CD4-positive, alpha-beta T cell (primary cell): Measurements from ENCODE around the gene VWA8. TPM values are rescaled to one million over a fixed set of nuclear protein-coding genes. Genes with fewer than 3 reads are reported as not detected.

Experiments used
- ATAC-seq: fragments of 200-7000 bp; cut with Tn5 transposase; one replicate; pipeline ENCODE4 v1.10.0; 2022; ENCODE audit warnings: mild to moderate bottlenecking; ENCODE audit not compliant: poor library complexity
- CTCF ChIA-PET: fragments of 350-600 bp; sonication (Branson Sonifier 250); formaldehyde crosslinking; loops from one replicate; lab custom pipeline; 2021; ENCODE audit warnings: antibody characterized with exemption, inconsistent platforms; lab: Charles Lee
- POLR2A ChIA-PET: fragments of 350-600 bp; sonication (Branson Sonifier 250); formaldehyde crosslinking; loops from one replicate; lab custom pipeline; 2021; ENCODE audit warnings: antibody characterized with exemption, inconsistent platforms; lab: Charles Lee
- DNase-seq, 14 experiments: peaks; one replicate each; pipeline ENCODE4 v3.0.0-alpha.2; 2013 to 2020; ENCODE audit warnings: mixed read lengths in 2 of 14
- H3K27ac ChIP-seq, 2 donors: one replicate each; pipeline versions ENCODE4 v1.5.1 to v1.7.0; 2013; ENCODE audit warnings: low read length in 2 of 2, low read depth in 1 of 2, mild to moderate bottlenecking in 1 of 2
- H3K27me3 ChIP-seq, 2 experiments: 1 replicate in 1 of 2; 2 replicates in 1 of 2; pipeline versions ENCODE4 v1.6.1 to v1.7.0; 2013; ENCODE audit warnings: low read length in 2 of 2, control low read depth in 1 of 2, mild to moderate bottlenecking in 1 of 2, moderate library complexity in 1 of 2; ENCODE audit not compliant: insufficient read depth in 2 of 2, control insufficient read depth in 1 of 2
- H3K36me3 ChIP-seq: one replicate; pipeline ENCODE4 v1.6.1; 2013; ENCODE audit warnings: low read length, control low read depth; ENCODE audit not compliant: insufficient read depth
- H3K4me1 ChIP-seq: one replicate; pipeline ENCODE4 v1.6.1; 2013; ENCODE audit warnings: low read length, control low read depth; ENCODE audit not compliant: insufficient read depth
- H3K4me3 ChIP-seq: one replicate; pipeline ENCODE4 v1.5.1; 2013; ENCODE audit warnings: mild to moderate bottlenecking, low read length, moderate library complexity
- H3K9me3 ChIP-seq, 2 experiments: 1 replicate in 1 of 2; 2 replicates in 1 of 2; pipeline versions ENCODE4 v1.6.1 to v1.7.0; 2013; ENCODE audit warnings: low read length in 2 of 2, mild to moderate bottlenecking in 2 of 2, control low read depth in 1 of 2, moderate library complexity in 1 of 2; ENCODE audit not compliant: control insufficient read depth in 1 of 2, insufficient read depth in 1 of 2
- H3K27ac Mint-ChIP-seq: one replicate; pipeline ENCODE4 v1.8.0; 2020; ENCODE audit warnings: mixed read lengths
- H3K27me3 Mint-ChIP-seq: one replicate; pipeline ENCODE4 v1.8.0; 2021; ENCODE audit warnings: mixed read lengths
- H3K36me3 Mint-ChIP-seq: one replicate; pipeline ENCODE4 v1.8.0; 2021; ENCODE audit warnings: low read depth, mixed read lengths
- H3K4me1 Mint-ChIP-seq: one replicate; pipeline ENCODE4 v1.8.0; 2021; ENCODE audit warnings: low read depth, mixed read lengths
- H3K4me3 Mint-ChIP-seq: one replicate; pipeline ENCODE4 v1.8.0; 2020; ENCODE audit warnings: mild to moderate bottlenecking, mixed read lengths
- H3K9me3 Mint-ChIP-seq: one replicate; pipeline ENCODE4 v1.8.0; 2020; ENCODE audit warnings: mixed read lengths
- CTCF ChIP-seq: fragments of 200-600 bp; IDR thresholded peaks from one replicate; pipeline ENCODE4 v1.8.0; 2022; ENCODE audit warnings: antibody characterized with exemption, mild to moderate bottlenecking
- intact Hi-C, 2 experiments: fragments of 100-400 bp; cut with DNase I in 1 of 2; cut with micrococcal nuclease in 1 of 2; formaldehyde crosslinking; loops; one replicate each; pipeline versions ENCODE4 v1.15.1 to v1.9.0; 2023 to 2025; cut with DNase I, micrococcal nuclease
- total RNA-seq, 174 experiments: library from RNA in 2 of 174; stranded (reverse) in 2 of 174; gene quantifications; one replicate each; pipeline ENCODE4 v1.2.3 and lab custom pipeline; 2021 to 2026

VWA8 gene
- total RNA-seq, 2 experiments from 2014 or later: 18.7 to 19.0 TPM

- Mint-ChIP-seq H3K27me3 (no peaks in the 10 kb centered on the region), H3K36me3 (peaks cover 30% of the 10 kb centered on the region), H3K9me3 (no peaks in the 10 kb centered on the region), H3K4me3 (no peak overlapping the region), H3K27ac (no peak overlapping the region), H3K4me1 (peaks cover 27% of the 10 kb centered on the region)
- H3K27me3 ChIP-seq: no peaks in the 10 kb centered on the region
- DNase-seq (no peak), ATAC-seq (no peak)
- ChIA-PET CTCF (interaction anchor here (1.4 kb wide), 1 partner anchor 11 kb away, joined by 3 read pairs; no protein-coding TSS in a partner anchor), POLR2A (no interaction called here)
- peaks cover 10% of the 10 kb centered on the region for H3K36me3 ChIP-seq
- no peaks in the 10 kb centered on the region for H3K4me1 ChIP-seq
- no peak overlapping the region for H3K4me3 ChIP-seq
- no peak overlapping the region for H3K27ac ChIP-seq
- intact Hi-C loops: no loop called here
- no peak for TF ChIP-seq CTCF
- H3K9me3 ChIP-seq: no peaks in the 10 kb centered on the region
Observed at GRCh38 chr13:41762796-41763195, 198.1 kb downstream of the VWA8 start.

- ChIA-PET CTCF (no interaction called here), POLR2A (no interaction called here)
- Mint-ChIP-seq H3K9me3 (no peaks in the 10 kb centered on the region), H3K27ac (no peak overlapping the region), H3K36me3 (peaks cover 72% of the 10 kb centered on the region), H3K27me3 (no peaks in the 10 kb centered on the region), H3K4me1 (no peaks in the 10 kb centered on the region), H3K4me3 (no peak overlapping the region)
- intact Hi-C loops: no loop called here
- DNase-seq (no peak), ATAC-seq (no peak)
- no peaks in the 10 kb centered on the region for H3K9me3 ChIP-seq
- H3K27ac ChIP-seq: no peak overlapping the region
- no peaks in the 10 kb centered on the region for H3K27me3 ChIP-seq
- no peak for TF ChIP-seq CTCF
- H3K4me1 ChIP-seq: no peaks in the 10 kb centered on the region
- peaks cover 7% of the 10 kb centered on the region for H3K36me3 ChIP-seq
- H3K4me3 ChIP-seq: no peak overlapping the region
Observed at GRCh38 chr13:41756198-41756880, 204.6 kb downstream of the VWA8 start.

- H3K4me3 Mint-ChIP-seq: no peak overlapping the region
- no peak for ATAC-seq
Observed at GRCh38 chr13:41751734-41752445, 209.0 kb downstream of the VWA8 start.

More at GRCh38 chr13:41751734-41752445, 209.0 kb downstream of the VWA8 start:
- no peak for DNase-seq
- no peak overlapping the region for H3K27ac Mint-ChIP-seq
- Histone ChIP-seq H3K9me3 (no peaks in the 10 kb centered on the region), H3K4me1 (no peaks in the 10 kb centered on the region), H3K4me3 (no peak overlapping the region), H3K27ac (no peak overlapping the region), H3K36me3 (no peaks in the 10 kb centered on the region), H3K27me3 (no peaks in the 10 kb centered on the region)
- intact Hi-C loops: no loop called here
- H3K4me1 Mint-ChIP-seq: no peaks in the 10 kb centered on the region
- H3K36me3 Mint-ChIP-seq: peaks cover 88% of the 10 kb centered on the region
- no peaks in the 10 kb centered on the region for H3K9me3 Mint-ChIP-seq
- H3K27me3 Mint-ChIP-seq: no peaks in the 10 kb centered on the region
- ChIA-PET CTCF (interaction anchor here (1.3 to 1.4 kb wide), 2 partner anchors 9 to 11 kb away, joined by 3 read pairs; no protein-coding TSS in a partner anchor), POLR2A (no interaction called here)
- no peak for TF ChIP-seq CTCF
